ENCODE data around the gene ID1. TPM values are rescaled to one million over a fixed set of nuclear protein-coding genes. Genes with fewer than 3 reads are reported as not detected.
"Not testable (repeated sequence)": the region's sequence is repeated elsewhere in the genome, so short reads cannot be mapped to it uniquely, and the experiment has no call there.

ID1 gene
- total RNA-seq, 1 experiment from 2014 or later = 1,479 TPM

DNA sequence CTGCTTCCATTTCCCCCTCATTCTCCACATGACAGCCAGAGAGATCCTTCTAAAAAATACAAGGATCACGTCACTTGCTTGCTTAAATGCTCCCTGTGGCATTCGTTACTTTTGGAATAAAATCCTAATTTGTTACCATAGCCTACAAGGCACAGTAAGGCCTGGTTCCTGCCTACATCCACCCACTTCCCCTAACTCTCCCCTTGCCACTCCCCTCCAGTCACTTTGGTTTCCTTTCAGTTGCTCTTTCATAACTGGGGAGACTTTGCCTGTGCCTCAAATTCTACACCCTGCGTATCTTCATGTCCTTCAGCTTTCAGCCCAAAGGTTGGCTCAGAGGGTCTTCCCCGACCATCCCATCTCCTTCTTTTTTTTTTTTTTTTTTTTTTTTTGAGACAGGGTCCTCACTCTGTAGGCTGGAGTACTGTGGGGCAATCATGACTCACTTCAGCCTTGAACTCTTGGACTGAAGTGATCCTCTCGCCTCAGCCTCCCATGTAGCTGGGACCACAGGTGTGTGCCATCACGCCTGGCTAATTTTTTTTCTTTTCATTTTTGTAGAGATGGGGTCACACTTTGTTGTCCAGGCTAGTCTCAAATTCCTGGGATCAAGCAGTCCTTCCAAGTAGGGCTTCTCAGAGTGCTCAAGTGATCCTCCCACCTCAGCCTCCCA is 12.5 kb downstream of the ID1 start:
- DNase-seq (ENCODE audit: low read depth) = no peak
- in situ Hi-C loops (cut with HindIII; ENCODE audit: low pct_unique_long_range_greater_than_20kb, low sequenced_read_pairs) = no loop called here

GRCh38 chr20:31620246-31620645 is 15.2 kb downstream of the ID1 start:
- in situ Hi-C loops (cut with HindIII; ENCODE audit: low pct_unique_long_range_greater_than_20kb, low sequenced_read_pairs) = no loop called here

GRCh38 chr20:31623123-31623505 is 18.0 kb downstream of the ID1 start:
- DNase-seq (ENCODE audit: low read depth); in situ Hi-C loops (cut with HindIII; ENCODE audit: low pct_unique_long_range_greater_than_20kb, low sequenced_read_pairs): not testable (repeated sequence)

More at GRCh38 chr20:31620246-31620645, 15.2 kb downstream of the ID1 start:
- no peak for DNase-seq (ENCODE audit: low read depth)

- DNase-seq (ENCODE audit: low read depth) = not testable (repeated sequence)
These were observed 21.4 kb downstream of the ID1 start for GRCh38 chr20:31626534-31626933.

GRCh38 chr20:31628057-31628456 is 23.0 kb downstream of the ID1 start:
- in situ Hi-C loops (cut with HindIII; ENCODE audit: low pct_unique_long_range_greater_than_20kb, low sequenced_read_pairs); DNase-seq (ENCODE audit: low read depth): not testable (repeated sequence)

More at GRCh38 chr20:31626534-31626933, 21.4 kb downstream of the ID1 start:
- in situ Hi-C loops (cut with HindIII; ENCODE audit: low pct_unique_long_range_greater_than_20kb, low sequenced_read_pairs) = not testable (repeated sequence)

- DNase-seq (ENCODE audit: low read depth) = no peak
- in situ Hi-C loops (cut with HindIII; ENCODE audit: low pct_unique_long_range_greater_than_20kb, low sequenced_read_pairs) = no loop called here
These were observed 25.2 kb downstream of the ID1 start for GRCh38 chr20:31630187-31630790.

- DNase-seq (ENCODE audit: low read depth) = no peak
- in situ Hi-C loops (cut with HindIII; ENCODE audit: low pct_unique_long_range_greater_than_20kb, low sequenced_read_pairs) = no loop called here
These were observed 27.7 kb downstream of the ID1 start for GRCh38 chr20:31632548-31633338.

- in situ Hi-C loops (cut with HindIII; ENCODE audit: low pct_unique_long_range_greater_than_20kb, low sequenced_read_pairs) = no loop called here
- no peak for DNase-seq (ENCODE audit: low read depth)
These were observed 28.3 kb downstream of the ID1 start for GRCh38 chr20:31633339-31633914.

DNA sequence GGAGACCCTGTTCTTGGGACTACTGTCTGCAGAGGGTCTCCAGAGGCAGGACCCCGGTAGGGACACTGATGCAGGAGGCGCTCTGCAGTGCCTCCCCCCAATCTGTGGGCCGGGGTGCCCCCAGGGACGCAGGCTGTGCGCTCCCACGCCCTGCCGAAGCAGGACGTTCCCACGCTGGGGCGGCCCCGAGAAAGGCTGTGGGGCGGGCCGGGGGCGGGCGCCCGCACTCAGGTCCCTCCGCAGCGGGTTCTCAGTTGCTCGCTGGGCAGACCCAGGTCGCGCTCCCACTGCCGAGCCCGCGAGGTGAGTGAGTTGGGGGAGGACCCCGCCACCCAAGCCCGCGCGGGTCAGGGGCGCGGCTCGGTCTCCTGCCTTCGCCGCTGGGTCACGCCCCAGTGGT is 32.6 kb downstream of the ID1 start, which contains the start of gene COX4I2:
Gene COX4I2 (plus strand): TSS at position 253 of the 400 bp plus-strand sequence. CDS start 1,106 bp downstream, outside the sequence.
- in situ Hi-C loops (cut with HindIII; ENCODE audit: low pct_unique_long_range_greater_than_20kb, low sequenced_read_pairs) = no loop called here

GRCh38 chr20:31638317-31638716 is 33.2 kb downstream of the ID1 start:
- in situ Hi-C loops (cut with HindIII; ENCODE audit: low pct_unique_long_range_greater_than_20kb, low sequenced_read_pairs) = no loop called here
- no peak for DNase-seq (ENCODE audit: low read depth)

More for the DNA sequence above, 32.6 kb downstream of the ID1 start, which contains the start of gene COX4I2:
- DNase-seq (ENCODE audit: low read depth) = no peak

- in situ Hi-C loops (cut with HindIII; ENCODE audit: low pct_unique_long_range_greater_than_20kb, low sequenced_read_pairs) = no loop called here
- no peak for DNase-seq (ENCODE audit: low read depth)
These were observed 33.7 kb downstream of the ID1 start for GRCh38 chr20:31638816-31639215.

DNA sequence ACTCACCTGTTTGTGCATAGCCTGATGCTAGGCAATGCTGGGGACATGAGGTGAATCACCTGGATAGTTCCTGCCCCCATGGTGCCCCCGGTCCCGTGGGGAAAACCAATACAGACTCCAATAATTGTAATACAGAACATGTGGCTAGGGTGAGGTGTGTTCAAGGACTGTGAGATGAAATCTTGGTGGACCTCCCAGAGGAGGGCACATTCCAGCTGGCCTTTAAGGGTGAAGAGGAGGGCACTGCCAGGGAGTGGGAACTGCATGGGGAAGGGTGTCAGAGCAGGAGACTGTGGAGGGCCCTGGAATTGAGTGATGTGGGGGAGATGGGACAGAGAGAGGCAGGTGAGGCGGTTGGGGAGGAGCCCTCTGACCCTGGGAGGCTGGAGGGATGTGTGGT is 35.2 kb downstream of the ID1 start:
- in situ Hi-C loops (cut with HindIII; ENCODE audit: low pct_unique_long_range_greater_than_20kb, low sequenced_read_pairs) = no loop called here
- DNase-seq (ENCODE audit: low read depth) = no peak

DNA sequence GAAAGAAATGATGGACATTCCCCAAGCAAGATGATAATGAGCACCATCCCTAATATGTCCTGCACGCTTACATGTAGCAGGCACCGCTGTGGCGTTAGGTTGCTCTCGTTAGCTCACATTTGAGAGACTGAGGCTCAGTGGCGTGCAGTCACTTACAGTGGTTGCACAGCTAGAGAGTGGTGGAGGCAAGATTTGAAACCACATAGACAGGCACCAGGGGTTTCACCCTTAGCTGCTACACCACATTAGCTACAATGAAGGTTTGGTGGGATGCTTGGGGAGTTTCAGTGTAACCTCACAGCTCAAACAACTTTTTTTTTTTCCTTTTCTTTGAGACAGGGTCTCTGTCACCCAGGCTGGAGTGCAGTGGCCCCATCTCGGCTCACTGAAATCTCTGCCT is 36.3 kb downstream of the ID1 start:
- DNase-seq (ENCODE audit: low read depth) = no peak
- in situ Hi-C loops (cut with HindIII; ENCODE audit: low pct_unique_long_range_greater_than_20kb, low sequenced_read_pairs) = no loop called here

- DNase-seq (ENCODE audit: low read depth) = no peak
- in situ Hi-C loops (cut with HindIII; ENCODE audit: low pct_unique_long_range_greater_than_20kb, low sequenced_read_pairs) = no loop called here
These were observed 37.7 kb downstream of the ID1 start for GRCh38 chr20:31642837-31643236.

GRCh38 chr20:31643522-31643921 is 38.4 kb downstream of the ID1 start:
- in situ Hi-C loops (cut with HindIII; ENCODE audit: low pct_unique_long_range_greater_than_20kb, low sequenced_read_pairs) = no loop called here
- no peak for DNase-seq (ENCODE audit: low read depth)

- in situ Hi-C loops (cut with HindIII; ENCODE audit: low pct_unique_long_range_greater_than_20kb, low sequenced_read_pairs) = no loop called here
- no peak for DNase-seq (ENCODE audit: low read depth)
These were observed 39.6 kb downstream of the ID1 start for GRCh38 chr20:31644701-31645100.

GRCh38 chr20:31648104-31648503 is 43.0 kb downstream of the ID1 start:
- DNase-seq (ENCODE audit: low read depth); in situ Hi-C loops (cut with HindIII; ENCODE audit: low pct_unique_long_range_greater_than_20kb, low sequenced_read_pairs): not testable (repeated sequence)

- DNase-seq (ENCODE audit: low read depth) = no peak
- in situ Hi-C loops (cut with HindIII; ENCODE audit: low pct_unique_long_range_greater_than_20kb, low sequenced_read_pairs) = no loop called here
These were observed 47.9 kb downstream of the ID1 start for GRCh38 chr20:31652917-31653396.

GRCh38 chr20:31653561-31653960 is 48.5 kb downstream of the ID1 start:
- DNase-seq (ENCODE audit: low read depth) = no peak
- in situ Hi-C loops (cut with HindIII; ENCODE audit: low pct_unique_long_range_greater_than_20kb, low sequenced_read_pairs) = no loop called here
